HepG2 (cell line): ENCODE results near the gene VGF. TPM values are rescaled to one million over a fixed set of nuclear protein-coding genes. Genes with fewer than 3 reads are reported as not detected.

Experiments
- FOXP4 ChIP-seq: sonication (generic); formaldehyde crosslinking; IDR thresholded peaks from 2 replicates; pipeline ENCODE4 v1.4.0; 2020; ENCODE audit warnings: missing genetic modification reagents
- GPBP1L1 ChIP-seq: sonication (generic); formaldehyde crosslinking; IDR thresholded peaks from 2 replicates; pipeline ENCODE4 v1.5.0; 2020; ENCODE audit warnings: mild to moderate bottlenecking, missing genetic modification reagents
- HIC2 ChIP-seq: sonication (generic); formaldehyde crosslinking; IDR thresholded peaks from 2 replicates; pipeline ENCODE4 v1.9.0; 2022; ENCODE audit warnings: low read depth, missing genetic modification reagents
- JARID2 ChIP-seq: sonication (generic); formaldehyde crosslinking; IDR thresholded peaks from 2 replicates; pipeline ENCODE4 v1.8.1; 2023; ENCODE audit warnings: missing genetic modification reagents, inconsistent platforms; ENCODE audit not compliant: insufficient replicate concordance
- KDM1A ChIP-seq: IDR thresholded peaks from 2 replicates; pipeline ENCODE4 v1.6.1; 2016; ENCODE audit warnings: missing compliant biosample characterization
- KLF11 ChIP-seq: IDR thresholded peaks from 2 replicates; pipeline ENCODE4 v1.6.1; 2016; ENCODE audit warnings: missing compliant biosample characterization
- MTERF4 ChIP-seq: sonication (generic); formaldehyde crosslinking; IDR thresholded peaks from 2 replicates; pipeline ENCODE4 v1.8.0; 2023; ENCODE audit warnings: mild to moderate bottlenecking, missing genetic modification reagents
- RBAK ChIP-seq: sonication (generic); formaldehyde crosslinking; IDR thresholded peaks from 2 replicates; pipeline ENCODE4 v1.5.1; 2020; ENCODE audit warnings: mild to moderate bottlenecking, missing genetic modification reagents
- REL ChIP-seq: sonication (generic); formaldehyde crosslinking; conservative IDR thresholded peaks from 2 replicates; pipeline ENCODE4 v1.8.0; 2022; ENCODE audit warnings: mild to moderate bottlenecking, missing genetic modification reagents, moderate library complexity
- RELA ChIP-seq: sonication (generic); formaldehyde crosslinking; IDR thresholded peaks from 2 replicates; pipeline ENCODE4 v1.4.0; 2020; ENCODE audit warnings: missing genetic modification reagents
- SAFB2 ChIP-seq: sonication (generic); formaldehyde crosslinking; IDR thresholded peaks from 2 replicates; pipeline ENCODE4 v1.5.1; 2020; ENCODE audit warnings: missing genetic modification reagents, low read depth, mild to moderate bottlenecking, borderline replicate concordance
- ZBTB37 ChIP-seq: sonication (generic); formaldehyde crosslinking; IDR thresholded peaks from 2 replicates; pipeline ENCODE4 v1.4.0; 2020; ENCODE audit warnings: mild to moderate bottlenecking, missing genetic modification reagents
- ZNF225 ChIP-seq: sonication (generic); formaldehyde crosslinking; IDR thresholded peaks from 2 replicates; pipeline ENCODE4 v1.4.0; 2020; ENCODE audit warnings: mild to moderate bottlenecking, missing genetic modification reagents
- ZNF264 ChIP-seq: sonication (generic); formaldehyde crosslinking; IDR thresholded peaks from 2 replicates; pipeline ENCODE4 v1.4.0; 2020; ENCODE audit warnings: missing genetic modification reagents
- ZNF317 ChIP-seq: sonication (generic); formaldehyde crosslinking; IDR thresholded peaks from 2 replicates; pipeline ENCODE4 v1.5.0; 2020; ENCODE audit warnings: mild to moderate bottlenecking, missing genetic modification reagents
- ZNF451 ChIP-seq: sonication (generic); formaldehyde crosslinking; IDR thresholded peaks from 2 replicates; pipeline ENCODE4 v1.5.0; 2020; ENCODE audit warnings: mild to moderate bottlenecking, missing genetic modification reagents
- ZNF550 ChIP-seq: sonication (generic); formaldehyde crosslinking; IDR thresholded peaks from 2 replicates; pipeline ENCODE4 v1.4.0; 2020; ENCODE audit warnings: mild to moderate bottlenecking, missing genetic modification reagents, borderline replicate concordance
- ZNF703 ChIP-seq: sonication (generic); formaldehyde crosslinking; IDR thresholded peaks from 2 replicates; pipeline ENCODE4 v1.5.1; 2020; ENCODE audit warnings: missing genetic modification reagents, mild to moderate bottlenecking, moderate library complexity, borderline replicate concordance
- ZNF800 ChIP-seq: sonication (generic); formaldehyde crosslinking; IDR thresholded peaks from 2 replicates; pipeline ENCODE4 v1.4.0; 2020; ENCODE audit warnings: missing genetic modification reagents
- ZNF878 ChIP-seq: sonication (generic); formaldehyde crosslinking; IDR thresholded peaks from 2 replicates; pipeline ENCODE4 v1.8.1; 2023; ENCODE audit warnings: mild to moderate bottlenecking, missing genetic modification reagents, moderate library complexity
- polyA plus RNA-seq, 8 experiments: library from polyadenylated mRNA; depleted of rRNA in 3 of 8; stranded (reverse) in 7 of 8; unstranded in 1 of 8; fragments of >200 nt; fragmentation: Illumina TruSeq in 4 of 8; extraction: Trizol in 4 of 8; gene quantifications; 2 replicates each; pipeline versions ENCODE4 v1.2.1 to v1.2.3, GENCODE V29; 2011 to 2016; ENCODE audit warnings: low read depth in 4 of 8, missing spikeins in 1 of 8, mixed read lengths in 1 of 8; ENCODE audit not compliant: insufficient read depth in 1 of 8
- total RNA-seq, 5 experiments: library from RNA; depleted of rRNA; stranded (reverse); fragments of >200 nt; fragmentation: Illumina TruSeq; extraction: Trizol; gene quantifications; 2 replicates each; pipeline ENCODE4 v1.2.3, GENCODE V29; 2016; ENCODE audit warnings: low read depth in 1 of 5

Gene VGF
- total and polyA plus RNA-seq, 2 of the 13 experiments (the other 11 are each of a cell fraction or from before 2014, with no cell fraction given): 0.12 to 0.46 TPM

- TF ChIP-seq ZBTB37 (no peak), KDM1A (CRISPR knock-in tag) (peak; percentile 19; the same call in 1 of the 2 replicates), HIC2 (CRISPR knock-in tag) (no peak), ZNF225 (CRISPR knock-in tag) (no peak), ZNF878 (CRISPR knock-in tag) (no peak), REL (CRISPR knock-in tag) (no peak), KLF11 (CRISPR knock-in tag) (no peak), JARID2 (no peak), ZNF800 (no peak), GPBP1L1 (no peak), MTERF4 (CRISPR knock-in tag) (no peak), RELA (CRISPR knock-in tag) (no peak), FOXP4 (peak; percentile 65), RBAK (CRISPR knock-in tag) (no peak), ZNF550 (CRISPR knock-in tag) (no peak), ZNF451 (CRISPR knock-in tag) (0 out of 2 replicates have a peak, but pooled peaks have one; percentile 28), SAFB2 (CRISPR knock-in tag) (no peak), ZNF317 (CRISPR knock-in tag) (peak; percentile 21; the same call in 1 of the 2 replicates), ZNF264 (CRISPR knock-in tag) (0 out of 2 replicates have a peak, but pooled peaks have one; percentile 28), ZNF703 (CRISPR knock-in tag) (no peak; the same call in 1 of the 2 replicates)
Observed at GRCh38 chr7:101122933-101123702, 42.3 kb downstream of the VGF start (continued).
